Left renal cortex interstitium (tissue), 4 donors: ENCODE data around the gene NARS2. TPM values are rescaled to one million over a fixed set of nuclear protein-coding genes. Genes with fewer than 3 reads are reported as not detected.
"Not testable (repeated sequence)": the region's sequence is repeated elsewhere in the genome, so short reads cannot be mapped to it uniquely, and the experiment has no call there.

Experiments used
- DNase-seq, 4 donors: peaks; one replicate each; pipeline ENCODE4 v3.0.0-alpha.2; 2013; ENCODE audit warnings: low read depth in 4 of 4, low spot score in 2 of 4, missing footprints in 1 of 4
- polyA plus RNA-seq, 4 donors: library from polyadenylated mRNA; unstranded; fragments of 120-200 nt; gene quantifications; one replicate each; pipeline ENCODE4 v1.2.1, GENCODE V29; 2013; ENCODE audit not compliant: insufficient read length in 4 of 4

NARS2 gene
- polyA plus RNA-seq, 4 donors: 32.9 to 53.2 (median 38.3) TPM

DNA sequence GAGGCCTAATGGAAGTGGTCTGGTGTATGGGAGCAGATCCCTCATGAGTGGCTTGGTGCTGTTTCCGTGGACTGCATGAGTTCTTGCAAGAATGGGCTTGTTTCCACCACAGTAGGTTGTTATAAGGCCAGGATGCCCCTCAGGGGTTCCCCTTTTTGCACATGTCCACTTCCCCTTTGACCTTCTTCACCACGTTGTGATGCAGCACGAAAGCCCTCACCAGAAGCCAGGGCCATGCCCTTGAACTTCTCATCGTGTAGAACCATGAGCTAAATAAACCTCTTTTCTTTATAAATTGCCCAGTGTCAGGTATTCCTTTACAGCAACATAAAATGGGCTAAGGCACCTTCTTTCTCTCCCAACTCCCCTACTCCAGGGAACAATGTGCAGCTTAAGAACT lies 2.8 kb upstream of the NARS2 start:
- DNase-seq: no peak

DNA sequence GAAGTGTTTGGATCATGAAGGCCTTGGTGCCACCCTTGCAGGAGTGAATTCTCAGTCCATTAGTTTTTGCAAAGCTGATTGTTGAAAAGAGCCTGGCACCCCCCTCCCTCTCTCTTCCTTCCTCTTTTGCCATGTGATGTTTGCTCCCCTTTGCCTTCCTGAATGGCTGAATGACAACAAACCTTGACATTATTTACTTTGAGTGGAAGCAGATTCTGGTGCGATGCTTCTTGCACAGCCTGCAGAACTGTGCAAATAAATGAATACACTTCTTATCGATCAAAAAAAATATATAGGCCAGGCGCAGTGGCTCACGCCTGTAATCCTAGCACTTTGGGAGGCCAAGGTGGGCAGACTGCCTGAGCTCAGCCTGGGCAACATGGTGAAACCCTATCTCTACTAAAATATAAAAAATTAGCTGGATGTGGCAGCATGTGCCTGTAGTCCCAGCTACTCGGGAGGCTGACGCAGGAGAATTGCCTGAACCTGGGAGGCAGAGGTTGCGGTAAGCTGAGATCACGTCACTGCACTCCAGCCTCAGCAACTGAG lies 2.0 kb upstream of the NARS2 start:
- no peak for DNase-seq

DNA sequence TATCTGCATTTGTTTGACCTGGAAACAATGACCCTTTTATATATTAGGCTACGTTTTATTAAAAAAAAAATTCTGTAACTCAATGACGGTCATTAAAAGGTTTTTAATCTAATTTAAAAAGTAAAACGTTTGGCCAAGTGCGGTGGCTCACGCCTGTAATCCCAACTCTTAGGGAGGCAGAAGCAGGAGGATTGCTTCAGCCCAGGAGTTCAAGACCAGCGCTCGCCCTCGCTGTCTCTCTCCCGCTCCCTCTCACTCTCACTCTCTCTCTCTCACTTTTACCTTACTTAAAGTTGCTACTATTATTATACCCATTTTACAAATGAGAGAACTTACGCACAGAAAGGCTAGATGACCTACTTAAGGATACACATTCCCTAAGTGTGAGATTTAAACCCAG lies 814 bp upstream of the NARS2 start:
- no peak for DNase-seq

DNA sequence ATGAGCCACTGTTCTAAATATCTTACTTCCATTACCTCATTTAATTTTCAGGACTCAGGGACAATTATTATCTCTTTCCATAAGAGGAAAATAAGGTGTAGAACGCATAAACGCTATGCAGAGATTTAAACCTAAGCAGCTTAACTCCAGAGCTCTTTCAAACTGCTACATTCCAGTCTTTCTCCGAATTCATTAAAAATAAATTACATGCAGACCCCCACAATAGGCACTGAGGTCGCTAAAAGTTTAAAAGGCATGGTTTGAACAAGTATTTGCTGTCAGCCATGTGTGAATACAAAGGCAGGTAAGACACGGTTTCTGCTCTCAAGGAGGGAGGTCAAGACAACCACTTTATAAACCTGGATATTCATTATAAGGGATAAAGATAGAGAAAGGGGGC lies 983 bp downstream of the NARS2 start:
- no peak for DNase-seq

DNA sequence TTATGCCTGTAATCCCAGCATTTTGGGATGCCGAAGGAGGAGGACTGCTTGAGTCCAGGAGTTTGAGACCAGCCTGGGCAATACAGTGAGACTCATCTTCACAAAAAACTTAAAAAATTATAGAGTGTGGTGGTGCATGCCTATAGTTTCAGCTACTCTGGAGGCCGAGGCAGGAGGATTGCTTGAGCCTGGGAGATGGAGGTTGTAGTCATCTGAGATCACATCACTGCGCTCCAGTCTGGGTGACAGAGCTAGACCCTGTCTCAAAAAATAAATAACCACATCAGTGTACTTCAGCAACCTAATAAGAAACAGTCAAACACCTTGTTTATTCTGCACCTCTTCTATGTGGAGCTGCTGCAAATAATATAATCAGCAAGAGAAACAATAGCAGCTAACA lies 1.4 kb downstream of the NARS2 start:
- DNase-seq: no peak

DNA sequence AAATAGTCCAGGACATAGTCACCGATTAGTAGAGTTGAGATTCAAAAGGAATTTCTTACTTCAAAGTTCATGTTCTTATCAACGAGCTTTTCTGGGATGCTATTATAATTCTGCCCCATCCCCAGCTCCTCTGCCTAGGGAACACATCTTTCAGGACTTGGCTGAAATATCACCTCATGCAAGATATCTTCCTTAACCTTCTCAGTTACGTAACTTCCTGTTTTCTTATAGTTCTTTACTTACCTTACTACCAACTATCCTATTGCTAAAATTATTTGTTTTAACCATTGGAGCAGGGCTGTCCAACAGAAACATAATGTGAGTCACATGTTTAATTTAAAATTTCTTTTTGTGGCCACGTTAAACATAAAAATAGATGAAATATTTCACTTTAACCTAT lies 2.3 kb downstream of the NARS2 start:
- DNase-seq: no peak

DNA sequence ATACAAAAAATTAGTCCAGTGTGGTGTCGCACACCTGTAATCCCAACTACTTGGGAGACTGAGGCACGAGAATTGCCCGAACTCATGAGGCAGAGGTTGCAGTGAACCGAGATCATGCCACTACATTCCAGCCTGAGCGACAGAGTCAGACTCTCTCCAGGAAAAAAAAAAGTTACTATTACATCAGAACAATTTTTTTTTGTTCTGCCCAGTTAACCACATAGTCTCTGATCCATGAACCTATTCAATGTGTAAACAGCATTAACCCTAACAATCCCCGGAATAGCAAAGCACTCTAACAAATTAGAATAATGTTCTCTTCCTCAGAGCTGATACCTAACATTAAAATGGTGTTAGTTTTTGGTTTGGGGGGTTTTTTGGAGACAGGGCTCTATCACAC lies 4.6 kb downstream of the NARS2 start:
- DNase-seq: no peak

DNA sequence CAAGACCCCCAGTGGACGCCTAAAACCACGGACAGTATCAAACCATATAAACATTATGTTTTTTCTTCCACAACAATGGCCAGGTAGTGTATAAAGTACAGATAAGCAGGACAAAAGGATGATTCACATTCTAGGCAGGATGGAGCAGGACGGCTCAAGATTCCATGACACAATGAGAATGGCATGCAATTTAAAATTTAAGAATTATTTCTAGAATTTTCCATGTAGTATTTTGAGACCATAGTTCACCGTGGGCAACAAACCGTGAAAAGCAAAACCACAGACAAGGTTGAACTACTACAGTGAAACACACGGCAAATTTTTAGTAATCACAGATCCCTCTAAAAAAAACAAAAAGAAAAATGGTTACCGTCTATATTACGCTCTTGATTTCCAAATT lies 7.5 kb downstream of the NARS2 start:
- DNase-seq: no peak

DNA sequence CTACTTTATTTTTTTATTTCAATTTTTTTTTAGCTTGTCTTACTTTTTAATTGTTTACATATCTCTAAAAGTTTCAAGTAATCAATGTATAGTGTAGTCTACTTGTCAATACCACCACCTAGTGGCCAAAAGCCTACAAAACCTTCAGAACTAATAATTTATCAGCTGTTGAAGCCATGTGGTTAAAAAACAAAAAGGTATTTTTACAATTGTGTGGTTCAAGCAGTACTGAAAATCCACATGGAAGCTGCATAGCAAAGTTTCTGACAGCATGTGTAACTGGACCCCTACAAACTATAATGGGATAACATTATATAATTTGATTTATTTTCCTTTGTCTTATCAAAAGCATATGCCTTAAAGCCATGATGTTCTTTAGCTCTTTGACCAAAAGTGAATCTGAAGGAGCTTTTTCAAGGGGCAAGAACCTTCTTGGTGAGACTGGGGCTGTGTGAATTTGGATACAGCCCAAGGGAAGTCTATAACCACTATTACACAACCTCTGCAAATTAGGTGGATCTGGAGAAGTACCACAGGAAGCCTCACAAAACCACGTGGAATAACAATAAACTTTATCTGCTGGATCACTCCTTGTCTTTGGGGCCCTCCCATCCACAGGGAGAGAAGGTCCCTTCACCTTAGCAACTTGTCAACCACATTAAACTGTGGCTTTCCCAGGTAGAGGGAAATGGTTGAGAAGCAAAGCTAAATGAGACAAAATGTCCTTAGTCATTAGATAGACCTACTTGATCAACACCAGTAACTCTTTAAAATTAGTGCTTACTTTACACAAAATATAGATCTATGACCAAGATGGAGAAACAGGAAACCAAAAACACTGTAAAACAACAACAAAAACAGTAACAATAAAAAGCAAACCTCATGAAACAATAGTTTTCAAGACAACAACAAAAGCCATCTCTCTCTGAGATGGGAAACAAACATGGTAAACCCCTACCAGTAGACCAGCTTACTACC lies 9.9 kb downstream of the NARS2 start:
- DNase-seq: peak in 1 of 4 donors; percentile 65

DNA sequence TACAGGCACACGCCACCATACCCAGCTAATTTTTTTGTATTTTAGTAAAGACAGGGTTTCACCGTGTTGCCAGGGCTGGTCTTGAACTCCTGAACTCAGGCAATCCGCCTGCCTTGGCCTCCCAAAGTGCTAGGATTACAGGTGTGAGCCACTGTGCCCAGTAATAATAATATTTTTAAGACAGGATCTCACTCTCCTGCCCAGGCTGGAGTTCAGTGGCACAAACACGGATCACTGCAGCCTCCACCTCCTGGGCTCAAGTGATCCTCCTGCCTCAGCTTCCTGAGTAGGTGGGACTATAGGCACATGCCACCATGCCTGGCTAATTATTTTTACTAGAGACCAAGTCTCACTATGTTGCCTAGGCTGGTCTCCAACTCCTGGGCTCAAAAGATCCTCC lies 10.6 kb downstream of the NARS2 start:
- DNase-seq: not testable (repeated sequence)

DNA sequence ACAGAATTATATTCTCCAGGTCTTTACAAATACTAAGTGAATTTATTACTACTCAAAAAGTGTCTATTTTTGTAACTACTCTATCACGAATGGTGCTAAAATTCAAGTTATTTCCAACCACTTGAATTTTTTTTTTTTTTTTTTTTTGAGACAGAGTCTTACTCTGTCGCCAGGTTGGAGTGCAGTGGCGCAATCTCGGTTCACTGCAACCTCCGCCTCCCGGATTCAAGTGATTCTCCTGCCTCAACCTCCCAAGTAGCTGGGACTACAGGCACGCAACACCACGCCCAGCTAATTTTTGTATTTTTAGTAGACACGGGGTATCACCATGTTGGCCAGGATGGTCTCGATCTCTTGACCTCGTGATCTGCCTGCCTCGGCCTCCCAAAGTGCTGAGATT lies 11.6 kb downstream of the NARS2 start:
- not testable (repeated sequence) for DNase-seq

DNA sequence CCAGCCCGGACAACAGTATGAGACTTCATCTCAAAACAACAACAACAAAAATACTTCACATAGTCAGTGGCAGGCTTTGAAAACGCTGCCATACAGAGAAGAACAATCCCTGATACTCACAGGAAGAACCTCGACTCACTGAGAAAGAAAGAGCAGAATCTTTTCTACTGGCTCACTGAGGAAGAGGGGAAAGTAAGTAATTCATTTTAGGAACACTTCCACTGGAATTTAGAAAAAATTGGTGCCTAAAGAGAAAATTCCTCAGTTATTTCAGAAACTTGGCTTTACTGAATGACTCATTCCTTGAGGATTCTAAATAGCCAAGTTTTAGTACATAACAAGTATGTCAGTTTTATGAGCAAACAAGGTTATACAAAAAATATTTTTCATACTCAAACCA lies 12.3 kb downstream of the NARS2 start:
- no peak for DNase-seq

DNA sequence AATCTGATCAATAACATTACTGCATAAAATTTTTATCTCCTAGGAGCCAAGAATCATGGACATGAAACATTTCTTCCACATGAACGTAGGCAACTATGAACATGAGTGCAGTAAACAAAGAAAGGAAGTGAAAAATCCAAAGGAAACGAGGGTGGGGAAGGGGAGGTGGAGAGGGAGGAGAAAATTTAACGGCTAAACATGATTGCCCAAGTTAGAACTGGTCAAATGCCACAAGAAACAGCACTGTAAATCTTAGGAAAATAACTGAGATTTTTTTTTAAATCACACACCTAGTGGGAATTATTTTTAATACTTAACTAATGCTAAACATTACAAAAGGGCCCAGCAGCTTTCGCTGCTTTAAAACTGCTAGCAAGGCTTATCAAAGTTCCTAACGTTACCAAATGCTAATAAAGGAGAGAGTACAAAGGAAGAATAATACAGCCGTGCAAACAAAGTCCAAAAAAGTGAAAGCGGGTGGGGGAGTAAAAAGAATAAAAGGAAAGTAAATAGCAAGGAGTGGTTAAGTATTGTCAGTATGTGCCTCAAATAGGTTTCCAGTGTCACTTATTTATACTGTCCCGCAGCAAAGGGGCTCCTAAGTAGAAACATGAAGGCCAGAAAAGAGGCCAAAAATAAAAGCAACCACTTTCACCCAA lies 13.7 kb downstream of the NARS2 start:
- peak in 1 of 4 donors; percentile 32 for DNase-seq

DNA sequence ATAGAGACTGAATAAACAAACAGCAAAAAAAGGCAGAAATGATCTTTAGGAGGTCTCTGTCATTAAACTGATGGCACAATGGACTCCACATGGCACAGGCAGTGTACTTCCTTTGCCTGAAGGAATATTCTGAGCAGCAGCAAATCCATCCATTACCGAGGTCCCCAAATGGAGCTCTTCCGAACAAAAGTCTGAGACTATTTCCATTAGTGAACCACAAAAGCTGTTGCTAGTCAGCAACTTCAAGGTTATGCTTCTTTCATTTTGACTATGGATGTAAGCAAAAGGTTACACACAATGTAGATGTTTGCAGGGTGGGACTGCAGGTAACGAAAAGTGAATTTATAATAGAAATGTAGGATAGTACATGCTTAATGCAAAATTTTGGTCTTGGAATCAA lies 14.5 kb downstream of the NARS2 start:
- DNase-seq: no peak

DNA sequence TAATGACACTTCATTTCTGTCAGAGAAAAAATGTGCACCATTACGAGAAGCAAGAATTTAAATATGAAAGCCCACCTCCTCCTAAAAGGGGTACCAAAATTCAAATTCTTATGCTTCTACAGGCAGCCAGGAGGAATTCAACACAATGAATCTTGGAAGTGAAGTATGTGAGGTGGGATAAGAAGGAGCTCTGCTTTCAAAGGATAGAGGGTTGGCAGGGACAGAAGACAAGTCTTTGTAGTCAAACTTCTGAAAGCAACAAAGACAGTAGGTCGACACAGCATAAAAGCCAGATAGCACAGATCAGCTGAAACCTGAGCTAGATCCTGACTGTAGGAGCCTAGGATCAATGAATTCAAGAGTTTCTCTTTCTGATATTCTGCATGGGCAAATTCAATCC lies 17.4 kb downstream of the NARS2 start:
- no peak for DNase-seq

DNA sequence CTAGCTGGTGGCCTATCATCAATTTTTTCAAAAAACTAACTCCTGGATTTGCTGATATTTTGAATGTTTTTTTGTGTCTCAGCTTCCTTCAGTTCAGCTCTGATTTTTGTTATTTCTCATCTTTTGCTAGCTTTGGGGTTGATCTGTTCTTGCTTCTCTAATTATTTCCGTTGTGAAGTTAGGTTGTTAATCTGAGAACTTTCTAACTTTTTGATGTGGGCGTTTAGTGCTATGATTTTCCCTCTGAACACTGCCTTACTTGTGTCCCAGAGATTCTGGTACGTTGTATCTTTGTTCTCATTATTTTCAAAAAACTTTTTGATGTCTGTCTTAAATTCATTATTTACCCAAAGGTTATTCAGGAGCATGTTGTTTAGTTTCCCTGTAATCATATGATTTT lies 19.1 kb downstream of the NARS2 start:
- no peak for DNase-seq

DNA sequence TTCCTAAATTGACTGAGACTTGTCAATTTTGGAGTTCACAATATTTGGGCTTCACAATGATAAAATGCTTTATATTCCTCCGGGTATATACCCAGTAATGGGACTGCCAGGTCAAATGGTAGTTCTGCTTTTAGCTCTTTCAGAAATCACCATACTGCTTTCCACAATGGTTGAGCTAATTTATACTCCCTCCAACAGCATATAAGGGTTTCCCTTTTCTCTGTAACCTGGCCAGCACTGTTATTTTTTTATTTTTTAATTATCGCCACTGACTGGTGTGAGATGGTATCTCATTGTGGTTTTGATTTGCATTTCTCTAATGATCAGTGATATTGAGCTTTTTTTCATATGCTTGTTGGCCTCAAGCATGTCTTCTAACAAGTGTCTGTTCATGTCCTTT lies 21.8 kb downstream of the NARS2 start:
- no peak for DNase-seq

DNA sequence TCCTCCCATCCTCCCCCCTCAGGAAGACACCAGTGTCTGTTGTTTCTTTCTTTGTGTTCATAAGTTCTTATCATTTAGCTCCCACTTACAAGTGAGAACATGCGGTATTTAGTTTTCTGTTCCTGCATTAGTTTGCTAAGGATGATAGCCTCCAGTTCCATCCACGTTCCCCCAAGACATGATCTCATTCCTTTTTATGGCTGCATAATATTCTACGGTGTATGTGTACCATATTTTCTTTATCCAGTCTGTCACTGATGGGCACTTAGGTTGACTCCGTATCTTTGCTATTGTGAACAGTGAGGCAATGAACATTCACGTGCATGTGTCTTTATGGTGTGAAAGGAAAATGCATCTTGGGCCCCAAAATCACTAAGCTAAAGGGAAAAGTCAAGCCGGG lies 22.5 kb downstream of the NARS2 start:
- DNase-seq: not testable (repeated sequence)

DNA sequence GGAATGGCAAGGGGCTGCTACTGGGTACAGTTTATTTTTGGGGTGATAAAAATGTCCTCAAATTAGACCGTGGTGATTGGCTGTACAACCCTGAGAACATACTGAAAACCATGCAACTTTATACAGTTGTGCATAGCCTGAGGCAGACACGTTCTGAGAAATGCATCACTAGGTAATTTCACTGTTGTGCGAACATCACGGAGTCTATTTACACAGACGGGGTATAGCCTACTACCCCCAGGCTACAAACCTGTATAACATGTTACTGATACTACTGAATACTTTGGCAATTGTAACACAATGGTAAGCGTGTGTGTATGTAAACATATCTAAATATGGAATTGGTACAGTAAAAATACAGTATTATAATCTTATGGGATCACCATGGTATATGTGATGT lies 23.6 kb downstream of the NARS2 start:
- DNase-seq: no peak

DNA sequence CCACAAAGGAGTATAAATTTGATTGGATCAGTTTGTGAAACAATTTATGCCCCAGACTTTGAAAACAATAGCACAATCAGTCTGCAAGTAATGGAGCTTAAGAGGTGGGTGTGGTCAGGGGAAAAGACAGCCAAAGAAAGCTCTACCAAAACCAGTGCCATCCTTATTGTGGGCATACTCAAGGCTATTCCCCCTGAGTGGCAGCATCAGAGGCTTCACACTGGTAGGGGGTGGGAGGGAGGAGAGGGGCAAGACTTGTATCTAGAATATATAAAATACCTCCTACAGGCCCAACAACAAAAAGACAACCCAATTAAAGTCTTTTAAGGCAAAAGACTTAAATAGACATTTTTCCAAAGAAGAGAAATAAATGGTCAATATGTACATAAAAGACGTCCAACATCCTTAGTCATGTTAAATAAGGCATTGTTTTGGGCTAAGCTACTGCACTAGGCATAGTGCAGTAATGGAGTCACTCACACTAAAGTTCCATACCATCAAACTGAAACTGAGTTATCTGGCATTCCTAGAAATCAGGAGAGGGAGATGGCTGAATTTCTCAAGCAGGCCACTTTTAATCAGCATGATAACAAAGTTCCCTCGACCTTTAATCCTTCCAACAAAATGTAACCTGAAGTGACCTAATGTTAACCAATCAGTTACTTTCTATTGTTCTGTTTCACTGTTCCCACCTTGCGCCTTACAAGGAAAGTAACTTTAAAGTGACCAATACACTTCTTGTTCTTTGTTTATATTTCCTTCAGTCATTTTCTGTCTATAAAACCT lies 24.8 kb downstream of the NARS2 start:
- no peak for DNase-seq
